Stimulated activated naive CD8-positive, alpha-beta T cell treated with anti-CD3 and anti-CD28 coated beads, Interleukin-15, amount 100 ng/mL, for 72 hours (primary cell): ENCODE results near the gene BLNK.
"Not testable (repeated sequence)": the region's sequence is repeated elsewhere in the genome, so short reads cannot be mapped to it uniquely, and the experiment has no call there.

Source experiments
- ATAC-seq: fragments of 150-1000 bp; cut with Tn5 transposase; 2 replicates; pipeline ENCODE4 v1.10.0; 2021; ENCODE audit warnings: mild to moderate bottlenecking, moderate library complexity
- DNase-seq, 2 donors: peaks; one replicate each; pipeline ENCODE4 v3.0.0; 2021 to 2022
- H3K27ac Mint-ChIP-seq, 2 donors: one replicate each; pipeline ENCODE4 v1.8.0; 2022; ENCODE audit warnings: mild to moderate bottlenecking in 2 of 2, mixed read lengths in 2 of 2, moderate library complexity in 2 of 2
- H3K27me3 Mint-ChIP-seq: one replicate; pipeline ENCODE4 v1.8.0; 2022; ENCODE audit warnings: mixed read lengths
- H3K4me1 Mint-ChIP-seq: one replicate; pipeline ENCODE4 v1.8.0; 2022; ENCODE audit warnings: mild to moderate bottlenecking, mixed read lengths
- H3K4me3 Mint-ChIP-seq, 2 donors: one replicate each; pipeline ENCODE4 v1.8.0; 2022; ENCODE audit warnings: mild to moderate bottlenecking in 2 of 2, mixed read lengths in 2 of 2, moderate library complexity in 1 of 2
- H3K9me3 Mint-ChIP-seq, 2 donors: one replicate each; pipeline ENCODE4 v1.8.0; 2022; ENCODE audit warnings: mixed read lengths in 2 of 2

The BLNK gene

GRCh38 chr10:96271016-96271815 lies at the start of gene BLNK:
TSS of gene BLNK (minus strand) at chr10:96271569. CDS start at chr10:96271398, 171 bp downstream.
- Mint-ChIP-seq H3K27ac (no peak within 1 kb of the TSS), H3K4me1 (peaks cover 7% of the 10 kb centered on the region), H3K9me3 (no peaks in the 10 kb centered on the region), H3K27me3 (no peaks in the 10 kb centered on the region), H3K4me3 (peak within 1 kb of the TSS in 1 of 2 donors; percentile 17)
- no peak for DNase-seq
- ATAC-seq, result no peak

GRCh38 chr10:96319754-96320474 lies 48.5 kb upstream of the BLNK start:
- ATAC-seq (no peak), DNase-seq (no peak)
- no peaks in the 10 kb centered on the region for H3K4me1 Mint-ChIP-seq
- H3K27ac Mint-ChIP-seq, result no peak overlapping the region
- H3K4me3 Mint-ChIP-seq, result no peak overlapping the region
- no peaks in the 10 kb centered on the region for H3K9me3 Mint-ChIP-seq
- peaks cover 7% of the 10 kb centered on the region for H3K27me3 Mint-ChIP-seq

GRCh38 chr10:96317067-96317833 lies 45.9 kb upstream of the BLNK start:
- no peak overlapping the region for H3K27ac Mint-ChIP-seq
- H3K27me3 Mint-ChIP-seq, result no peaks in the 10 kb centered on the region
- ATAC-seq, result no peak
- no peaks in the 10 kb centered on the region for H3K9me3 Mint-ChIP-seq
- no peaks in the 10 kb centered on the region for H3K4me1 Mint-ChIP-seq
- no peak overlapping the region for H3K4me3 Mint-ChIP-seq
- no peak for DNase-seq

- H3K4me1 Mint-ChIP-seq, result no peaks in the 10 kb centered on the region
- DNase-seq (no peak), ATAC-seq (no peak)
- no peak overlapping the region for H3K27ac Mint-ChIP-seq
- H3K4me3 Mint-ChIP-seq, result no peak overlapping the region
- no peaks in the 10 kb centered on the region for H3K9me3 Mint-ChIP-seq
- H3K27me3 Mint-ChIP-seq, result no peaks in the 10 kb centered on the region
Observed at GRCh38 chr10:96313344-96313743, 42.0 kb upstream of the BLNK start.

- ATAC-seq (no peak), DNase-seq (no peak)
- H3K27me3 Mint-ChIP-seq, result no peaks in the 10 kb centered on the region
- H3K27ac Mint-ChIP-seq, result no peak overlapping the region
- H3K4me3 Mint-ChIP-seq, result no peak overlapping the region
- H3K4me1 Mint-ChIP-seq, result peaks cover 9% of the 10 kb centered on the region
- no peaks in the 10 kb centered on the region for H3K9me3 Mint-ChIP-seq
Observed at GRCh38 chr10:96311180-96311715, 39.9 kb upstream of the BLNK start.

GRCh38 chr10:96310321-96310669 lies 38.9 kb upstream of the BLNK start:
- H3K9me3 Mint-ChIP-seq, result no peaks in the 10 kb centered on the region
- H3K4me1 Mint-ChIP-seq, result peaks cover 12% of the 10 kb centered on the region
- DNase-seq (no peak), ATAC-seq (no peak)
- H3K27me3 Mint-ChIP-seq, result no peaks in the 10 kb centered on the region
- H3K27ac Mint-ChIP-seq, result peak overlapping the region in 1 of 2 donors; percentile 25
- no peak overlapping the region for H3K4me3 Mint-ChIP-seq

GRCh38 chr10:96309628-96310320 lies 38.4 kb upstream of the BLNK start:
- DNase-seq (no peak), ATAC-seq (no peak)
- no peak overlapping the region for H3K27ac Mint-ChIP-seq
- H3K4me3 Mint-ChIP-seq, result no peak overlapping the region
- H3K27me3 Mint-ChIP-seq, result no peaks in the 10 kb centered on the region
- H3K4me1 Mint-ChIP-seq, result peaks cover 18% of the 10 kb centered on the region
- H3K9me3 Mint-ChIP-seq, result no peaks in the 10 kb centered on the region

GRCh38 chr10:96308854-96309253 lies 37.5 kb upstream of the BLNK start:
- H3K4me1 Mint-ChIP-seq, result peaks cover 27% of the 10 kb centered on the region

GRCh38 chr10:96306516-96306915 lies 35.1 kb upstream of the BLNK start:
- Mint-ChIP-seq H3K9me3 (no peaks in the 10 kb centered on the region), H3K27ac (peak overlapping the region in 1 of 2 donors; percentile 65), H3K4me1 (peaks cover 28% of the 10 kb centered on the region), H3K27me3 (peaks cover 8% of the 10 kb centered on the region), H3K4me3 (no peak overlapping the region)
- ATAC-seq, result no peak
- no peak for DNase-seq

More at GRCh38 chr10:96308854-96309253, 37.5 kb upstream of the BLNK start:
- H3K9me3 Mint-ChIP-seq, H3K27ac Mint-ChIP-seq, DNase-seq, H3K4me3 Mint-ChIP-seq, ATAC-seq, H3K27me3 Mint-ChIP-seq: not testable (repeated sequence)

- no peak overlapping the region for H3K4me3 Mint-ChIP-seq
- no peaks in the 10 kb centered on the region for H3K9me3 Mint-ChIP-seq
- H3K27me3 Mint-ChIP-seq, result peaks cover 8% of the 10 kb centered on the region
- peaks cover 43% of the 10 kb centered on the region for H3K4me1 Mint-ChIP-seq
- H3K27ac Mint-ChIP-seq, result no peak overlapping the region
- DNase-seq (peak in 1 of 2 donors; percentile 16), ATAC-seq (peak; percentile 69)
Observed at GRCh38 chr10:96305019-96305418, 33.6 kb upstream of the BLNK start.

- no peak within 1 kb of the TSS for H3K4me3 Mint-ChIP-seq
- DNase-seq (no peak), ATAC-seq (no peak)
- H3K27me3 Mint-ChIP-seq, result peaks cover 8% of the 10 kb centered on the region
- H3K27ac Mint-ChIP-seq, result peak within 1 kb of the TSS in 1 of 2 donors; percentile 13
- H3K4me1 Mint-ChIP-seq, result peaks cover 51% of the 10 kb centered on the region
- H3K9me3 Mint-ChIP-seq, result no peaks in the 10 kb centered on the region
Observed at GRCh38 chr10:96304230-96304629, 32.9 kb upstream of the BLNK start, which contains the start of gene DNTT. TSS of gene DNTT (plus strand) at chr10:96304434. CDS start at chr10:96304498, 64 bp downstream.

GRCh38 chr10:96301616-96302015 lies 30.2 kb upstream of the BLNK start:
- H3K27me3 Mint-ChIP-seq, result peaks cover 8% of the 10 kb centered on the region

GRCh38 chr10:96299383-96299782 lies 28.0 kb upstream of the BLNK start:
- peak; percentile 60 for ATAC-seq
- H3K9me3 Mint-ChIP-seq, result no peaks in the 10 kb centered on the region
- DNase-seq, result peak in 1 of 2 donors; percentile 15
- H3K27me3 Mint-ChIP-seq, result peaks cover 5% of the 10 kb centered on the region
- H3K4me3 Mint-ChIP-seq, result peak overlapping the region; percentile 70 to 72
- peaks cover 71% of the 10 kb centered on the region for H3K4me1 Mint-ChIP-seq
- peak overlapping the region; percentile 84 to 90 for H3K27ac Mint-ChIP-seq

More at GRCh38 chr10:96301616-96302015, 30.2 kb upstream of the BLNK start:
- ATAC-seq (no peak), DNase-seq (no peak)
- Mint-ChIP-seq H3K9me3 (no peaks in the 10 kb centered on the region), H3K4me1 (peaks cover 72% of the 10 kb centered on the region), H3K27ac (no peak overlapping the region), H3K4me3 (no peak overlapping the region)

GRCh38 chr10:96298362-96298761 lies 27.0 kb upstream of the BLNK start:
- DNase-seq (no peak), ATAC-seq (no peak)
- Mint-ChIP-seq H3K4me3 (no peak overlapping the region), H3K9me3 (no peaks in the 10 kb centered on the region), H3K27ac (no peak overlapping the region), H3K27me3 (no peaks in the 10 kb centered on the region), H3K4me1 (peaks cover 65% of the 10 kb centered on the region)

- no peaks in the 10 kb centered on the region for H3K9me3 Mint-ChIP-seq
- DNase-seq (no peak), ATAC-seq (no peak)
- H3K27ac Mint-ChIP-seq, result no peak overlapping the region
- no peaks in the 10 kb centered on the region for H3K27me3 Mint-ChIP-seq
- peaks cover 65% of the 10 kb centered on the region for H3K4me1 Mint-ChIP-seq
- no peak overlapping the region for H3K4me3 Mint-ChIP-seq
Observed at GRCh38 chr10:96297486-96297885, 26.1 kb upstream of the BLNK start.
